Cortex of kidney (tissue), 1 donor: ENCODE results near the gene TBC1D20.

ENCODE experiments used
- DNase-seq: peaks from one replicate; lab custom pipeline; 2025; lab: John Stamatoyannopoulos, UW

The TBC1D20 gene

GRCh38 chr20:437787-438486 lies 24.4 kb downstream of the TBC1D20 start:
- no peak for DNase-seq

DNA sequence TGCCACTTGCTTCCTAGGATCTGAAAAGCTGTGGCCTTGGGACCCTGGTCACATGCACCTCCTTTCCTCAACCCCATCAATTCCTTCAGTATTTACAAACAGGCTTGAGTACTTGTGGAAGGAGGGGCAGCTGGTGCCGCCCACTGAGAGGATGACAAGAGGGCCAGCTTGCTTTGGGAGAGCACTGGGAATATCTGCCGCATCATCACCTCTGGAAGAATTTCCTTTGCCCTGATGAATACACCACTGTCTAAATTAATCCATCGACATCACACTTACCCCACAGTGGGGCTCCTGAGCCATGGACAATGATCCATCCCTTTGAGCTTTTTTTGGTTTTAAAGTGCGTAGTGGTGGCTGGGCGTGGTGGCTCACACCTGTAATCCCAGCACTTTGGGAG lies 25.9 kb downstream of the TBC1D20 start:
- DNase-seq: no peak

GRCh38 chr20:435558-435957 lies 26.8 kb downstream of the TBC1D20 start:
- no peak for DNase-seq

DNA sequence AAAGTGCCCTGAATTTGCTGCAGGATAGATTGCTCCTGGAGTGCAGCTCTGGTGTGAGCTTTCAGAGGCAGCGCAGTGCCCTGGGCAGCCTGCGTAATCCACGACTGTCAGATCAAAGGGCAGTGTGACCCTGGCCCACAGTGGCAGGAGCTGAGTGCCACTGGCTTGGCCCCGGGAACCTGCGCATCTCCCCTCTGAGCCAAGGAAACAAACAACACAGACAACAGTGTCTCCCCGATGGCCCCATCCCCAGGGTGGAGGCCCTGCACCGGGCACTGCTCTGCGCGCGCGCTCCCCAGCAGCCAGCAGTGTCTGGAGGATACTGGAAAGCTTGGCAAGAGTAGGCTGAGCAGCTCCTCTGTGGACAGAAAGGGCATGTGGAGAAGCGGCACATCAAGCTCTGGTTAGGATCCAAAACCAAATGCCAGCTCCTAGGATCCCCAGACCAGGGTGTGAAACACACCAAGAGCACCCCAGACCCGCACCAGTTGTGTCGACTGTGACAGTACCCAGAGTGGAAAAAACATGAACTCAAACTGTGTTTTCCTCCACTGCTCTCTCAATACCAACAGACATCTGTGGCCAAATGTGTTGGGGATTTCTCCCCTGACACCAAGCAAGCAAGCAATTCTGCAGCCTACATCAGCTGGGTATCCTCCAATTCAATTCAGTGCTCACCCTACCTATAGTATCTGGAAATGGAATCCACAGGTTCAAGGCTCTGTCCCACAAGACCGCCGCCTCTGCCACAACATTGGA lies 27.5 kb downstream of the TBC1D20 start:
- no peak for DNase-seq

DNA sequence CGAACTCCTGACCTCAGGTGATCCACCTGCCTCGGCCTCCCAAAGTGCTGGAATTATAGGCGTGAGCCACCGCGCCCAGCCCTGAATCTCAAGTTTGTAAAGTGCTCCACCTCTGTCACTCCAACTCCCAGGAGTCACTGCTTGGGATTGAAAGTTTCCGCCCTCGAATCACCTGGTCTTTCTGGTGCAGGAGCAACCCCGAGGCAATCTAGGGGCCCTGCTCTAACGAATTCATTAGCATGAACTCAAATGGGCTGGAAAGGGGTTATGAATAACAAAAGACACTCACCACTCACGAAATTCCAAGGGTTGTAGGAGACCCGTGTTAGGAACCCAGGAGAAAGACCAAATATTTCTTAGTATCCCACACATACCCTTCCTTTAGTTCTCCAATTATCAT lies 28.1 kb downstream of the TBC1D20 start:
- no peak for DNase-seq

- no peak for DNase-seq
Observed at GRCh38 chr20:433300-433975, 28.9 kb downstream of the TBC1D20 start.

- DNase-seq: no peak
Observed at GRCh38 chr20:432677-433299, 29.5 kb downstream of the TBC1D20 start.

GRCh38 chr20:432208-432607 lies 30.1 kb downstream of the TBC1D20 start:
- DNase-seq: no peak

GRCh38 chr20:431012-431904 lies 31.1 kb downstream of the TBC1D20 start:
- DNase-seq: no peak

GRCh38 chr20:430091-430999 lies 32.0 kb downstream of the TBC1D20 start:
- no peak for DNase-seq

- no peak for DNase-seq
Observed at GRCh38 chr20:428658-429200, 33.6 kb downstream of the TBC1D20 start.

GRCh38 chr20:427849-428657 lies 34.3 kb downstream of the TBC1D20 start:
- DNase-seq: no peak

GRCh38 chr20:427401-427800 lies 34.9 kb downstream of the TBC1D20 start:
- no peak for DNase-seq

- no peak for DNase-seq
Observed at GRCh38 chr20:426566-426965, 35.8 kb downstream of the TBC1D20 start.

GRCh38 chr20:421685-422250 lies 40.6 kb downstream of the TBC1D20 start:
- DNase-seq: no peak

- no peak for DNase-seq
Observed at GRCh38 chr20:420721-421574, 41.4 kb downstream of the TBC1D20 start.

DNA sequence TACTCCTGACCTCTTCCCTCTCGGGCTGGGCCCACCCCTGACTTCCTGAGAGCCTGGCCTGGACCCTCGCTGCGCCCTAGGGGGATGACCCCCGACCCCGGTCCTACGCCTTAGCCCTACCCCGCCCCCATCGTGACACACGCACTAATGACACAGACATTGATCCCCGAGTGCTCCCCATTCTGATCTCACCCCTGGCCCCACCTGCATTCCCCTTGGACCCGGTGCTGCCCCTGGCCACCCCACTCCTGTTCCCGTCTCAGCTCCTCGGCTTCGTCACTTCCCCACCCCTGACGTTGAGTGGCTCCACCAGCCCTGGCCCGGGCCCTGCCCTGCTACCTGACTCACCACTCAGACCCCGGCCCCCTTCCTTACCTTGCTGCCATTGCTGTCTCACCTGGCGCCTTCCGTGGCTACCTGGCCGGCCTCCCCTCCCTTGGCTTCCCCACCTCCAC lies 42.1 kb downstream of the TBC1D20 start:
- no peak for DNase-seq
